GM06990 (cell line): Measurements from ENCODE around the gene FYB1.

ENCODE experiments used
- DNase-seq: peaks from one replicate; pipeline ENCODE4 v3.0.0-alpha.2; 2011; ENCODE audit not compliant: insufficient read length; ENCODE audit errors: extremely low read depth
- H3K27me3 ChIP-seq: replicated peaks from 2 replicates; pipeline ENCODE4 v1.6.0; 2011; ENCODE audit warnings: low read length; ENCODE audit not compliant: control insufficient read depth, insufficient read depth
- H3K36me3 ChIP-seq: 2 replicates; pipeline ENCODE4 v1.5.1; 2011; ENCODE audit warnings: low read length; ENCODE audit not compliant: control insufficient read depth, insufficient read depth
- H3K4me3 ChIP-seq: replicated peaks from 2 replicates; pipeline ENCODE4 v1.5.1; 2011; ENCODE audit warnings: low read depth, mild to moderate bottlenecking, control low read depth, low read length
- TF ChIP-seq, protein P1 (sequence below): IDR thresholded peaks from 2 replicates; pipeline ENCODE4 v1.5.1; 2011; ENCODE audit warnings: low read length, control low read depth, mild to moderate bottlenecking, inconsistent platforms; ENCODE audit not compliant: insufficient read depth, poor library complexity, severe bottlenecking

The FYB1 gene

DNA sequence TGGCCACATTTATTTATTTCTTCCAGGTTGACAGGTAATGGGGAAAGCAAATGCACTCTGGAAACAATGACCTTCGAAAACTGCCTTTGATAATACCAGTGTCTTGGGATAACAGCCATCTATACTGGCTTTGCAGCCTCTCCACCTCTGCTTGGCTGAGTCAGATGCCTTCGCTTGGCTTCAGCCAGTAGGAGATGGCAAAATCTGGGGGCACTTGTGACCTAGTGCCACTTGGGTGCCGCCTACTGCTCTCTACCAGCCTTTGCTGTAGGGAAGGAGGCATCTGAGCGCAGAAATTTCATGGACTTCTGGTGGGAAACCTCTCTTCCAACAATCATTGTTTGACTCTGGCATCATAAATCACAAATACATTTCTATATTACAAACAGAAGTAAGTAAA lies 21.8 kb downstream of the FYB1 start:
- Histone ChIP-seq H3K4me3 (no peak overlapping the region), H3K36me3 (no peaks in the 10 kb centered on the region), H3K27me3 (no peaks in the 10 kb centered on the region)
- DNase-seq, result no peak
- TF ChIP-seq, protein P1, sequence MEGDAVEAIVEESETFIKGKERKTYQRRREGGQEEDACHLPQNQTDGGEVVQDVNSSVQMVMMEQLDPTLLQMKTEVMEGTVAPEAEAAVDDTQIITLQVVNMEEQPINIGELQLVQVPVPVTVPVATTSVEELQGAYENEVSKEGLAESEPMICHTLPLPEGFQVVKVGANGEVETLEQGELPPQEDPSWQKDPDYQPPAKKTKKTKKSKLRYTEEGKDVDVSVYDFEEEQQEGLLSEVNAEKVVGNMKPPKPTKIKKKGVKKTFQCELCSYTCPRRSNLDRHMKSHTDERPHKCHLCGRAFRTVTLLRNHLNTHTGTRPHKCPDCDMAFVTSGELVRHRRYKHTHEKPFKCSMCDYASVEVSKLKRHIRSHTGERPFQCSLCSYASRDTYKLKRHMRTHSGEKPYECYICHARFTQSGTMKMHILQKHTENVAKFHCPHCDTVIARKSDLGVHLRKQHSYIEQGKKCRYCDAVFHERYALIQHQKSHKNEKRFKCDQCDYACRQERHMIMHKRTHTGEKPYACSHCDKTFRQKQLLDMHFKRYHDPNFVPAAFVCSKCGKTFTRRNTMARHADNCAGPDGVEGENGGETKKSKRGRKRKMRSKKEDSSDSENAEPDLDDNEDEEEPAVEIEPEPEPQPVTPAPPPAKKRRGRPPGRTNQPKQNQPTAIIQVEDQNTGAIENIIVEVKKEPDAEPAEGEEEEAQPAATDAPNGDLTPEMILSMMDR, result no peak

DNA sequence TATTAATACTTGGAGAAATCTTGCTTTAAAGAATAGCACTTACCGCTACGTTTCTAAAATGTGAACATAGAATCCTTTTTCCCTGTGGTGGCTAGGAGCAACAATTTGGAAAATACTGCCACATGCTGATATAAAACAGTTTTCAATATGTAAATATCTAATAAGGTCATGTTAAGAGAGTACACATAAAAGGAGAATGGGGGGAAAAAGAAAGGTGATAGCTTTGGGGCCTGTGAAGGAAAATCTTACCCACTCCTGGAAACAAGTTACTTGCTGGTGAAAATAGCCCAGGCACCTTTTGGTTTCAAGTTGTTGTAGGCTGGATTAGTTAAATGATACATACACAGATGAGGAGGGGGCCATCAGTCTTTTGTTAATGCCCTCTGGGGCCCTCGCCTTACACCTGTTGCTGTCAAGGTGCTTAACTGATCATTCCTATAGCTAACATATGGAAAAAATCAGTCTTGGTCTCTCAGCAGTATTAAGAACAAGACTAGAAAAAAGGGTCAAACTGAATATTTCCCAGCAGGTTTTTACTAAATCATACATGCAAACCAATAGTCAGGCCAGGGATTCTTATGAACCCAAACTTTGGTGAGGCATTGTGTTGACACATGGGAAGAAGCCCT lies 24.1 kb downstream of the FYB1 start:
- Histone ChIP-seq H3K4me3 (no peak overlapping the region), H3K36me3 (no peaks in the 10 kb centered on the region), H3K27me3 (no peaks in the 10 kb centered on the region)
- TF ChIP-seq, protein P1, result no peak
- no peak for DNase-seq

DNA sequence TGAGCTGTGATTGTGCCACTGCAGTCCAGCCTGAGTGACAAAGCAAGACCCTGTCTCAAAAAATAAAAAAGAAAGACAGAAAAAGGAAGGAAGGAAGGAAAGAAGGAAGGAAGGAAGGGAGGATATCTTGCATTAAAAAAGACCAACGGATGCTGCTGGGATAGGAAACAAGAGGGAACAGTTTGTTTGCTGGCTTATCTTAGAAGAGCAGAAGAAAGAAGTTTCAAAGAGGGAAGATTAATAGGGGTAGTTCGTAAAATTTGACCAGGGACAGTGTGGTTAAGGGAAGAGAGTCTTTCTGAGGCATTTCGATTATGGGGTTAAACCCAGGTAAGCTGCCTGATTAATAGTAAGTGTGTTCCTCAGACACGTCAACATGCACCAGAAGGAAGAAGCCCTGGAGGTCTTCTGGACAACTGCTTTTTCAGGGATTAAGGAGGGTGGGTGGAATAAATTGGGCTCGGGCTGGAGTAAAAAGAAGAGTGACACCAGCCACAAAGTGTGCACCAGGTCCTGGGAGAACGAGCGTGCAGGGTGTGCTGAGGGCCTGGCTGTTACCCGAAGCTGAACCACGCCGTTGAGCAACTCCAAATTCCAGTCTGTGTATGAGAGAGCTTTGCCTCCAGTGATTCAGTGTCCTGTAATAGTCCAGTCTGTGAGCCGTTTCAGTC lies 24.8 kb downstream of the FYB1 start:
- no peaks in the 10 kb centered on the region for H3K36me3 ChIP-seq
- TF ChIP-seq, protein P1, result no peak
- no peaks in the 10 kb centered on the region for H3K27me3 ChIP-seq
- no peak for DNase-seq
- H3K4me3 ChIP-seq, result no peak overlapping the region

DNA sequence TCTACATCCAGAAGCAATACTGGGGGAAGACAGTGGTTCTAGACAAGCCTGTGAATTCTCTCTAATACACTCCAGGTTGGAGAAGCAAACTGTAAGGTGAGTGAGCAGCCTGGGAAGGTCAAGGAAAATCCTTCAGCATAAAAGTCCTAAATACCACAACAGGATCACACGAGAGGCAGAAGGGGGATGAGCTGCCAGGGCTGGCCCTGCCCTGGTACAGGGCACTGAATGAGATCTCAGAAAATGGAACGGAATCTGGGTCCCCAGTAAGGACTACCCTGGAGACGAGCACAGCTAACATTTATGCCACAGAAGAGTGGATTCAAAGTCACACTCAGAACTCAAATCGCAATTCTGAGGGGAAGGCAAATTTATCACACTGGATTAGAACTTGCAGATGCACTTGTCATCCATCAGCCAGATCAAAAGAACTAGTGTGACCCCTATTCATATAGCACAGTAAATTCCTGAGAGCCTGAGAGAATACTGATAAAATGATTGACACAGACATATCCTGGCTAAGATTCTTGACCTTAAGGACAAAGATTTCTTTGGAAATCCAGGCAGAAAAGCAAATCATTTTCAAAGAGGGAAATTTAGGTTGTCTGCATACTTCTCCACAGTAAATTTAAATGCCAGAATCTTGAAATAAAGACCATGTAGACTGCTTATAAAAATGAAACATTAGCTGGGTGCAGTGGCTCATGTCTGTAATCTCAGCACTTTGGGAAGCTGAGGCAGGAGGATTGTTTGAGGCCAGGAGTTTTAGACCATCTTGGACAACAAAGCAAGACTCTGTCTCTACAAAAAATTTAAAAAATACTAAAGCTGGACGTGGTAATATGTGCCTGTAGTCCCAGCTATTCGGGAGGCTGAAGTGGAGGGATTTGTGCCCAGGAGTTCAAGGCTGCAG lies 25.6 kb downstream of the FYB1 start:
- TF ChIP-seq, protein P1, result no peak
- no peaks in the 10 kb centered on the region for H3K27me3 ChIP-seq
- DNase-seq, result no peak
- H3K36me3 ChIP-seq, result no peaks in the 10 kb centered on the region
- H3K4me3 ChIP-seq, result no peak overlapping the region

DNA sequence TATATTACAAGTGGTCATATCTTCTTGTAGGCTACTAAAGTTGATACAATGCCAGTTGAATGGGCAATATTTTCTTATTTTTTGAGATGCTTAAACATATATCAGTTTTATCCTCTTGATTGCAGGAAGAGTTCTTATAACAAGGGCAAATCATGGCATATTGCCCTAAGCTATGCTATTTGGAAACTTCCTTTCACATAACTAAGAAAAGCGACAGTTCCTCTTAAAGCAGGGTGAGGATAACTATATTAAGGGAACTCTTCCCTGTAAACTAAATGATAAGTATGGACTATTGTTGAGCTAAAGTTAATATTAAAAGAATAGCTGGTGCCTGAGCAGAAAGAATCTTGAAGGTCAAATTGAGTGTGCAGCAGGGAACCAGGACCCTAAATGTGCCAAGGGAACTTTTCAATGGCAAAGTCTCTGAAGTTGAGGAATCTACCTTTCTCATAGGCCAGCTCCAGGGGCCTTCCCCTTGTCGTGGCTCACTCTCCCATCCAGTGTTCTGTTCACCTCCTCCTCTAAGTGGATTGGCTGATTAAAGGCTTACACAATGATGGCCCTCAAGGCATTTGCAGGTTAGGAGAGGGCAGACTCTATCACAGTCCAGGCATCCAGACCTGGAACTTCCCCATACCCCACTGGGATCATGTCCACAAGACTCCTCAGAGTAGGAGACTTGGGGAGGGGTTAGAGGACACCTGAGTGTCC lies 26.8 kb downstream of the FYB1 start:
- Histone ChIP-seq H3K36me3 (no peaks in the 10 kb centered on the region), H3K4me3 (no peak overlapping the region), H3K27me3 (no peaks in the 10 kb centered on the region)
- TF ChIP-seq, protein P1, result no peak
- DNase-seq, result no peak
